WTC11 (cell line): ENCODE data around the gene GTF2A1L.

Experiments used
- TP53 ChIP-seq: sonication (generic); formaldehyde crosslinking; IDR thresholded peaks from 2 replicates; pipeline ENCODE4 v1.8.1; 2023; ENCODE audit warnings: mild to moderate bottlenecking, missing genetic modification reagents
- ZNF232 ChIP-seq: sonication (generic); formaldehyde crosslinking; IDR thresholded peaks from 2 replicates; pipeline ENCODE4 v1.8.0; 2022; ENCODE audit warnings: mild to moderate bottlenecking, missing genetic modification reagents
- TF ChIP-seq, protein P1 (sequence below): sonication (generic); formaldehyde crosslinking; IDR thresholded peaks from 2 replicates; pipeline ENCODE4 v1.8.1; 2022; ENCODE audit warnings: missing genetic modification reagents, borderline replicate concordance
- TF ChIP-seq, protein P2 (sequence below): sonication (generic); formaldehyde crosslinking; IDR thresholded peaks from 2 replicates; pipeline ENCODE4 v1.8.1; 2023; ENCODE audit warnings: mild to moderate bottlenecking, missing genetic modification reagents, moderate library complexity
- TF ChIP-seq, protein P3 (sequence below): fragments of 200-600 bp; IDR thresholded peaks from 2 replicates; pipeline ENCODE4 v1.8.0; 2022; ENCODE audit warnings: antibody characterized with exemption
- TF ChIP-seq, protein P4 (sequence below): sonication (generic); formaldehyde crosslinking; IDR thresholded peaks from 2 replicates; pipeline ENCODE4 v1.8.1; 2022; ENCODE audit warnings: mild to moderate bottlenecking, moderate library complexity, missing genetic modification reagents

DNA sequence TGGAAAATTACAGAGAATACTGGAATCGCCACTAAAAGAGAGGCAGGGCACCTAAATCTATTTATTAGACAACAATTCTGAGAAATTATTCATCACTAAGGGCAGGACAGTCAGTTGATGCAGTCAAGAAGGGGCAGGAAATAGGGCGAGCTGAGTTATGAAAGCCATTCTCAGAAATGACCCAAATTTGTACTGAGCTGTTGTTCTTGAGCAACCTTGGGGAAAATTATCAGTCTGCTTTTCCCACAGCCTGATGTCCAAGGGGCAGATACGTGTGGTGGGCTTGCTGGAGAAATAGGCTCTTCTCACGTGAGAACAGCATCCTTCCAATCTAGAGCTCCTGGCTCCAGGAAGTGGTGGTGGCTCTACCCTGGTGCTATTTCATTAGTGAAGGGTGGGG is 49.1 kb upstream of the GTF2A1L start:
- TF ChIP-seq, protein P1, sequence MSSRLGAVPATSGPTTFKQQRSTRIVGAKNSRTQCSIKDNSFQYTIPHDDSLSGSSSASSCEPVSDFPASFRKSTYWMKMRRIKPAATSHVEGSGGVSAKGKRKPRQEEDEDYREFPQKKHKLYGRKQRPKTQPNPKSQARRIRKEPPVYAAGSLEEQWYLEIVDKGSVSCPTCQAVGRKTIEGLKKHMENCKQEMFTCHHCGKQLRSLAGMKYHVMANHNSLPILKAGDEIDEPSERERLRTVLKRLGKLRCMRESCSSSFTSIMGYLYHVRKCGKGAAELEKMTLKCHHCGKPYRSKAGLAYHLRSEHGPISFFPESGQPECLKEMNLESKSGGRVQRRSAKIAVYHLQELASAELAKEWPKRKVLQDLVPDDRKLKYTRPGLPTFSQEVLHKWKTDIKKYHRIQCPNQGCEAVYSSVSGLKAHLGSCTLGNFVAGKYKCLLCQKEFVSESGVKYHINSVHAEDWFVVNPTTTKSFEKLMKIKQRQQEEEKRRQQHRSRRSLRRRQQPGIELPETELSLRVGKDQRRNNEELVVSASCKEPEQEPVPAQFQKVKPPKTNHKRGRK (CRISPR knock-in tag) = no peak
- TF ChIP-seq, protein P2, sequence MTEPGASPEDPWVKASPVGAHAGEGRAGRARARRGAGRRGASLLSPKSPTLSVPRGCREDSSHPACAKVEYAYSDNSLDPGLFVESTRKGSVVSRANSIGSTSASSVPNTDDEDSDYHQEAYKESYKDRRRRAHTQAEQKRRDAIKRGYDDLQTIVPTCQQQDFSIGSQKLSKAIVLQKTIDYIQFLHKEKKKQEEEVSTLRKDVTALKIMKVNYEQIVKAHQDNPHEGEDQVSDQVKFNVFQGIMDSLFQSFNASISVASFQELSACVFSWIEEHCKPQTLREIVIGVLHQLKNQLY = no peak
- TF ChIP-seq, protein P3, sequence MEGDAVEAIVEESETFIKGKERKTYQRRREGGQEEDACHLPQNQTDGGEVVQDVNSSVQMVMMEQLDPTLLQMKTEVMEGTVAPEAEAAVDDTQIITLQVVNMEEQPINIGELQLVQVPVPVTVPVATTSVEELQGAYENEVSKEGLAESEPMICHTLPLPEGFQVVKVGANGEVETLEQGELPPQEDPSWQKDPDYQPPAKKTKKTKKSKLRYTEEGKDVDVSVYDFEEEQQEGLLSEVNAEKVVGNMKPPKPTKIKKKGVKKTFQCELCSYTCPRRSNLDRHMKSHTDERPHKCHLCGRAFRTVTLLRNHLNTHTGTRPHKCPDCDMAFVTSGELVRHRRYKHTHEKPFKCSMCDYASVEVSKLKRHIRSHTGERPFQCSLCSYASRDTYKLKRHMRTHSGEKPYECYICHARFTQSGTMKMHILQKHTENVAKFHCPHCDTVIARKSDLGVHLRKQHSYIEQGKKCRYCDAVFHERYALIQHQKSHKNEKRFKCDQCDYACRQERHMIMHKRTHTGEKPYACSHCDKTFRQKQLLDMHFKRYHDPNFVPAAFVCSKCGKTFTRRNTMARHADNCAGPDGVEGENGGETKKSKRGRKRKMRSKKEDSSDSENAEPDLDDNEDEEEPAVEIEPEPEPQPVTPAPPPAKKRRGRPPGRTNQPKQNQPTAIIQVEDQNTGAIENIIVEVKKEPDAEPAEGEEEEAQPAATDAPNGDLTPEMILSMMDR = no peak
- TF ChIP-seq, protein P4, sequence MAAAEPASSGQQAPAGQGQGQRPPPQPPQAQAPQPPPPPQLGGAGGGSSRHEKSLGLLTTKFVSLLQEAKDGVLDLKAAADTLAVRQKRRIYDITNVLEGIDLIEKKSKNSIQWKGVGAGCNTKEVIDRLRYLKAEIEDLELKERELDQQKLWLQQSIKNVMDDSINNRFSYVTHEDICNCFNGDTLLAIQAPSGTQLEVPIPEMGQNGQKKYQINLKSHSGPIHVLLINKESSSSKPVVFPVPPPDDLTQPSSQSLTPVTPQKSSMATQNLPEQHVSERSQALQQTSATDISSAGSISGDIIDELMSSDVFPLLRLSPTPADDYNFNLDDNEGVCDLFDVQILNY (CRISPR knock-in tag) = no peak
- TF ChIP-seq ZNF232 (CRISPR knock-in tag) (no peak), TP53 (CRISPR knock-in tag) (no peak)
